OCI-LY7 (cell line): ENCODE measurements around the gene ZNF469. TPM values are rescaled to one million over a fixed set of nuclear protein-coding genes. Genes with fewer than 3 reads are reported as not detected.

Source experiments
- BruUV-seq: library from RNA; stranded (reverse); fragments of 400-500 nt; replicated peaks from 2 replicates; lab custom pipeline; 2021; lab: Mats Ljungman, UMichigan
- CTCF ChIA-PET: fragments of 300-600 bp; sonication (Branson Sonifier 250); formaldehyde crosslinking; loops from one replicate; lab custom pipeline; 2022; ENCODE audit warnings: antibody characterized with exemption; ENCODE audit not compliant: unreplicated experiment; lab: Charles Lee
- POLR2A ChIA-PET: fragments of 300-600 bp; sonication (Branson Sonifier 250); formaldehyde crosslinking; loops from one replicate; lab custom pipeline; 2022; ENCODE audit warnings: antibody characterized with exemption; lab: Charles Lee
- DNase-seq: peaks from one replicate; pipeline ENCODE4 v3.0.0-alpha.2; 2015; ENCODE audit warnings: low spot score
- H2AFZ ChIP-seq: fragments of 200-600 bp; sonication (generic), shearing (Covaris generic); 2 replicates; pipeline ENCODE4 v1.6.1; 2014; ENCODE audit warnings: mild to moderate bottlenecking, antibody characterized with exemption, low read length, moderate library complexity
- H3K27ac ChIP-seq: fragments of 200-600 bp; sonication (generic); 2 replicates; pipeline ENCODE4 v1.5.1; 2014; ENCODE audit warnings: mixed run types, low read depth, mild to moderate bottlenecking, moderate library complexity, low read length, inconsistent platforms; ENCODE audit not compliant: poor library complexity, severe bottlenecking
- H3K36me3 ChIP-seq: fragments of 200-600 bp; sonication (generic); 2 replicates; pipeline ENCODE4 v1.6.1; 2014; ENCODE audit warnings: mild to moderate bottlenecking, antibody characterized with exemption, low read length, moderate library complexity, mixed read lengths; ENCODE audit not compliant: insufficient read depth
- H3K4me1 ChIP-seq: fragments of 200-600 bp; sonication (generic); 2 replicates; pipeline ENCODE4 v1.5.1; 2014; ENCODE audit warnings: mild to moderate bottlenecking, low read length; ENCODE audit not compliant: insufficient read depth, poor library complexity, severe bottlenecking
- H3K4me2 ChIP-seq: fragments of 200-600 bp; sonication (generic); 2 replicates; pipeline ENCODE4 v1.6.1; 2014; ENCODE audit warnings: mild to moderate bottlenecking, low read length
- H3K4me3 ChIP-seq: fragments of 200-600 bp; sonication (generic); 2 replicates; pipeline ENCODE4 v1.5.1; 2014; ENCODE audit warnings: mild to moderate bottlenecking, low read depth, low read length; ENCODE audit not compliant: poor library complexity, severe bottlenecking
- H3K79me2 ChIP-seq: fragments of 200-600 bp; sonication (generic); 2 replicates; pipeline ENCODE4 v1.6.1; 2016; ENCODE audit warnings: low read depth, mild to moderate bottlenecking, low read length, moderate library complexity, mixed read lengths; ENCODE audit not compliant: insufficient read depth
- H3K9me2 ChIP-seq: fragments of 200-600 bp; sonication (generic); 2 replicates; pipeline ENCODE4 v1.6.1; 2016; ENCODE audit warnings: mild to moderate bottlenecking, low read length, mixed read lengths; ENCODE audit not compliant: insufficient read depth
- H3K9me3 ChIP-seq: fragments of 200-600 bp; sonication (generic); 2 replicates; pipeline ENCODE4 v1.6.1; 2014; ENCODE audit warnings: mild to moderate bottlenecking, mixed run types, low read length, mixed read lengths
- H4K20me1 ChIP-seq: fragments of 200-600 bp; sonication (generic); 2 replicates; pipeline ENCODE4 v1.6.1; 2014; ENCODE audit warnings: mild to moderate bottlenecking, antibody characterized with exemption, low read length, moderate library complexity, mixed read lengths; ENCODE audit not compliant: insufficient read depth
- EZH2phosphoT487 ChIP-seq: fragments of 200-600 bp; sonication (generic); IDR thresholded peaks from 2 replicates; pipeline ENCODE4 v1.6.1; 2018; ENCODE audit warnings: low read depth, borderline replicate concordance, mild to moderate bottlenecking, mixed run types, antibody characterized with exemption, low read length, moderate library complexity, mixed read lengths
- intact Hi-C: fragments of 100-400 bp; cut with micrococcal nuclease; formaldehyde crosslinking; loops from one replicate; pipeline ENCODE4 v1.10.0; 2022; ENCODE audit not compliant: unreplicated experiment
- total RNA-seq, 2 experiments: library from RNA; depleted of rRNA in 1 of 2; stranded (reverse); fragments of >200 nt in 1 of 2; shearing (Covaris generic) in 1 of 2; gene quantifications; 2 replicates each; pipeline ENCODE4 v1.2.3, GENCODE V29; 2014 to 2022
- TF ChIP-seq, protein P1 (sequence below): fragments of 200-600 bp; sonication (generic); conservative IDR thresholded peaks from 2 replicates; pipeline ENCODE4 v1.5.1; 2014; ENCODE audit warnings: mild to moderate bottlenecking, antibody characterized with exemption, low read length, moderate library complexity, mixed read lengths

Gene ZNF469
- total RNA-seq, 2 experiments from 2014 or later, result under 0.01 TPM; not detected in 1

- H3K9me3 ChIP-seq, result no peaks in the 10 kb centered on the region
- no peak overlapping the region for H3K4me3 ChIP-seq
- no TSS peak for BruUV-seq
- CTCF ChIA-PET, result no interaction called here
- no peak for TF ChIP-seq EZH2phosphoT487
- TF ChIP-seq, protein P1, sequence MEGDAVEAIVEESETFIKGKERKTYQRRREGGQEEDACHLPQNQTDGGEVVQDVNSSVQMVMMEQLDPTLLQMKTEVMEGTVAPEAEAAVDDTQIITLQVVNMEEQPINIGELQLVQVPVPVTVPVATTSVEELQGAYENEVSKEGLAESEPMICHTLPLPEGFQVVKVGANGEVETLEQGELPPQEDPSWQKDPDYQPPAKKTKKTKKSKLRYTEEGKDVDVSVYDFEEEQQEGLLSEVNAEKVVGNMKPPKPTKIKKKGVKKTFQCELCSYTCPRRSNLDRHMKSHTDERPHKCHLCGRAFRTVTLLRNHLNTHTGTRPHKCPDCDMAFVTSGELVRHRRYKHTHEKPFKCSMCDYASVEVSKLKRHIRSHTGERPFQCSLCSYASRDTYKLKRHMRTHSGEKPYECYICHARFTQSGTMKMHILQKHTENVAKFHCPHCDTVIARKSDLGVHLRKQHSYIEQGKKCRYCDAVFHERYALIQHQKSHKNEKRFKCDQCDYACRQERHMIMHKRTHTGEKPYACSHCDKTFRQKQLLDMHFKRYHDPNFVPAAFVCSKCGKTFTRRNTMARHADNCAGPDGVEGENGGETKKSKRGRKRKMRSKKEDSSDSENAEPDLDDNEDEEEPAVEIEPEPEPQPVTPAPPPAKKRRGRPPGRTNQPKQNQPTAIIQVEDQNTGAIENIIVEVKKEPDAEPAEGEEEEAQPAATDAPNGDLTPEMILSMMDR, result no peak
- no peak overlapping the region for H3K4me2 ChIP-seq
- H3K27ac ChIP-seq, result no peak overlapping the region
- intact Hi-C loops, result no loop called here
- H3K79me2 ChIP-seq, result no peaks in the 10 kb centered on the region
- H3K9me2 ChIP-seq, result no peaks in the 10 kb centered on the region
- DNase-seq, result no peak
- no peak overlapping the region for H2AFZ ChIP-seq
- H4K20me1 ChIP-seq, result no peaks in the 10 kb centered on the region
- POLR2A ChIA-PET, result interaction anchor here (0.5 kb wide), 1 partner anchor 1993 kb away, joined by 4 read pairs; no protein-coding TSS in a partner anchor
- no peaks in the 10 kb centered on the region for H3K4me1 ChIP-seq
- no peaks in the 10 kb centered on the region for H3K36me3 ChIP-seq
These were observed 5.7 kb upstream of the ZNF469 start for GRCh38 chr16:88376835-88377726.

GRCh38 chr16:88377961-88378360 is 4.8 kb upstream of the ZNF469 start:
- intact Hi-C loops, result no loop called here
- no peaks in the 10 kb centered on the region for H3K4me1 ChIP-seq
- no peaks in the 10 kb centered on the region for H3K36me3 ChIP-seq
- ChIA-PET POLR2A (interaction anchor here (0.5 kb wide), 1 partner anchor 1994 kb away, joined by 4 read pairs; no protein-coding TSS in a partner anchor), CTCF (no interaction called here)
- no peak overlapping the region for H3K27ac ChIP-seq
- H3K4me3 ChIP-seq, result no peak overlapping the region
- no peak overlapping the region for H3K4me2 ChIP-seq
- TF ChIP-seq, protein P1, result no peak
- TF ChIP-seq EZH2phosphoT487, result no peak
- no TSS peak for BruUV-seq
- H3K9me2 ChIP-seq, result no peaks in the 10 kb centered on the region
- no peaks in the 10 kb centered on the region for H4K20me1 ChIP-seq
- no peak for DNase-seq
- no peak overlapping the region for H2AFZ ChIP-seq
- no peaks in the 10 kb centered on the region for H3K9me3 ChIP-seq
- no peaks in the 10 kb centered on the region for H3K79me2 ChIP-seq

DNA sequence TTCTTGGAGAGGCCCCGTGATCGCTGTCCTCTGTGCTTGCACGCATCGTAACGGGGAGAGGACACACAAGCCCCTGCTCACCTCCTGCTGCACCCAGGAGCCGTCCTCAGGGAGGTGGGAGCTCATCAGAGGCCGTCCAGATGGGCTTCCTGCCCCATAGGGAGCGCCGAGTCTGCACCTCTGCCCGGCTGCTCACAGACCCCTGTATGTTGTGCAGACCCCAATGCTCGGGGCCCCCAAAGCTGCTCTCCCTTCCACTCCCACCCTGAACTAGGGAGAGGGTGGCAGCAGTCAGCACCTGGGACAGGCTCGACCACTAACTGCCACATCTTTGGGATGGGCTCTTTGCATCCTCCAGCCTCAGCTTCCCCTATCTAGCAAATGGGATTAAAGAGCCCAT is 4.4 kb upstream of the ZNF469 start:
- Histone ChIP-seq H3K79me2 (no peaks in the 10 kb centered on the region), H3K36me3 (no peaks in the 10 kb centered on the region), H3K9me2 (no peaks in the 10 kb centered on the region), H3K4me1 (no peaks in the 10 kb centered on the region), H3K4me3 (no peak overlapping the region), H3K4me2 (no peak overlapping the region), H4K20me1 (no peaks in the 10 kb centered on the region), H2AFZ (no peak overlapping the region), H3K9me3 (no peaks in the 10 kb centered on the region), H3K27ac (no peak overlapping the region)
- POLR2A ChIA-PET, result no interaction called here
- DNase-seq, result no peak
- intact Hi-C loops, result no loop called here
- no TSS peak for BruUV-seq
- CTCF ChIA-PET, result no interaction called here
- TF ChIP-seq, protein P1, result no peak
- no peak for TF ChIP-seq EZH2phosphoT487
